ENCODE results near the gene CUEDC1. TPM values are rescaled to one million over a fixed set of nuclear protein-coding genes. Genes with fewer than 3 reads are reported as not detected.

Gene CUEDC1
- total and polyA plus RNA-seq, 2 donors (not counting 1 experiment from before 2014, with no cell fraction given) = 0.57 TPM; not detected in 1

DNA sequence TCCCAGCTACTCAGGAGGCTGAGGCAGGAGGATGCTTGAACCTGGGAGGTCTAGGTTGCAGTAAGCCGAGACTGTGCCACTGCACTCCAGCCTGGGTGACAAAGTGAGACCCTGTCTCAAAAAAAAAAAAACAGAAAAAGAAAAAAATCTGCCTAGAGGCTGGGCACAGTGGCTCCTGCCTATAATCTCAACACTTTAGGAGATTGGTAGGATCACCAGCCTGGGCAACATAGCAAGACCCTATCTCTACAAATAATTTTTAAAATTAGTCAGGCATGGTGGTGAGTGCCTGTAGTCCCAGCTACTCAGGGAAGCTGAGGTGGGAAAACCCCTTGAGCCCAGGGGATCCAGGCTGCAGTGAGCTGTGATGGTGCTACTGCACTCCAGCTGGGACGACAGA is 17.7 kb downstream of the CUEDC1 start:
- Histone ChIP-seq H3K27me3 (replicated peaks in 1 of 4; ENCODE audit: control extremely low read depth in 1 of 4, control insufficient read depth in 3 of 4, insufficient read depth in 4 of 4, low read length in 3 of 4) (peaks cover 0 to 62% (median 31%) of the 10 kb centered on the region in 4 experiments), H3K27ac (ENCODE audit: low read length in 2 of 2) (no peak overlapping the region), H3K4me1 (ENCODE audit: control insufficient read depth in 2 of 2, insufficient read depth in 2 of 2, low read length in 2 of 2) (peaks cover 26% of the 10 kb centered on the region in 2 donors), H4K20me1 (ENCODE audit: control insufficient read depth, insufficient read depth, low read length, poor library complexity, severe bottlenecking) (peaks cover 7% of the 10 kb centered on the region), H3K79me2 (ENCODE audit: control insufficient read depth, insufficient read depth, low read length) (no peaks in the 10 kb centered on the region), H3K9me3 (ENCODE audit: control extremely low read depth in 1 of 3, control insufficient read depth in 2 of 3, insufficient read depth in 1 of 3, low read length in 2 of 3) (peaks cover 0 to 16% (median 6%) of the 10 kb centered on the region in 3 donors), H3K4me2 (replicated peaks; ENCODE audit: low read depth, low read length, poor library complexity, severe bottlenecking) (no peak overlapping the region), H3K9ac (ENCODE audit: low read length) (no peak overlapping the region), H2AFZ (ENCODE audit: insufficient read depth, low read depth, low read length, poor library complexity, severe bottlenecking) (no peak overlapping the region), H3K36me3 (replicated peaks in 1 of 2; ENCODE audit: control extremely low read depth in 1 of 2, control insufficient read depth in 1 of 2, extremely low read depth in 1 of 2, insufficient read depth in 2 of 2, low read length in 1 of 2) (no peaks in the 10 kb centered on the region), H3K4me3 (ENCODE audit: control extremely low read depth in 1 of 5, extremely low read depth in 1 of 5, insufficient read depth in 1 of 5, low read depth in 2 of 5, low read length in 4 of 5) (no peak overlapping the region)
- intact Hi-C loops (cut with micrococcal nuclease) = loop anchor here (5.0 kb wide), 1 partner anchor 85 kb away; the partner anchor contains the start of gene MRPS23
- Mint-ChIP-seq H3K27ac (no peak overlapping the region), H3K9me3 (ENCODE audit: insufficient read depth) (peaks cover 2% of the 10 kb centered on the region), H3K4me3 (no peak overlapping the region), H3K4me1 (peaks cover 24% of the 10 kb centered on the region), H3K27me3 (peaks cover 44% of the 10 kb centered on the region)
- TF ChIP-seq, protein P1, sequence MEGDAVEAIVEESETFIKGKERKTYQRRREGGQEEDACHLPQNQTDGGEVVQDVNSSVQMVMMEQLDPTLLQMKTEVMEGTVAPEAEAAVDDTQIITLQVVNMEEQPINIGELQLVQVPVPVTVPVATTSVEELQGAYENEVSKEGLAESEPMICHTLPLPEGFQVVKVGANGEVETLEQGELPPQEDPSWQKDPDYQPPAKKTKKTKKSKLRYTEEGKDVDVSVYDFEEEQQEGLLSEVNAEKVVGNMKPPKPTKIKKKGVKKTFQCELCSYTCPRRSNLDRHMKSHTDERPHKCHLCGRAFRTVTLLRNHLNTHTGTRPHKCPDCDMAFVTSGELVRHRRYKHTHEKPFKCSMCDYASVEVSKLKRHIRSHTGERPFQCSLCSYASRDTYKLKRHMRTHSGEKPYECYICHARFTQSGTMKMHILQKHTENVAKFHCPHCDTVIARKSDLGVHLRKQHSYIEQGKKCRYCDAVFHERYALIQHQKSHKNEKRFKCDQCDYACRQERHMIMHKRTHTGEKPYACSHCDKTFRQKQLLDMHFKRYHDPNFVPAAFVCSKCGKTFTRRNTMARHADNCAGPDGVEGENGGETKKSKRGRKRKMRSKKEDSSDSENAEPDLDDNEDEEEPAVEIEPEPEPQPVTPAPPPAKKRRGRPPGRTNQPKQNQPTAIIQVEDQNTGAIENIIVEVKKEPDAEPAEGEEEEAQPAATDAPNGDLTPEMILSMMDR (IDR thresholded peaks at IDR 0.05) = no peak
- TF ChIP-seq EZH2 (IDR thresholded peaks at IDR 0.05; ENCODE audit: borderline replicate concordance, insufficient read depth, low read depth, low read length, poor library complexity, severe bottlenecking) = no peak
- WGBS (ENCODE audit: insufficient coverage) = 100% methylated on average over 1 of the region's 2 CpGs
- DNase-seq (no peak), ATAC-seq (ENCODE audit: low read depth) (no peak)
- ChIA-PET CTCF (interaction anchor here (0.7 to 3.3 kb wide), 5 partner anchors 22 to 78 kb away, joined by 3 to 17 read pairs (median 4); no protein-coding TSS in a partner anchor), POLR2A (no interaction called here)

Measured in B cell (primary cell).